SK-N-SH (cell line): ENCODE data around the gene SP6. TPM values are rescaled to one million over a fixed set of nuclear protein-coding genes. Genes with fewer than 3 reads are reported as not detected.
A peak's percentile ranks its signal among the peaks of the same experiment; 100 is the strongest.

Experiments
- CTCF ChIA-PET: fragments of 300-600, 350-600 bp; formaldehyde crosslinking; extraction: SDS; loops from one replicate; lab custom pipeline; 2021; lab: Yijun Ruan, JAX
- POLR2A ChIA-PET: fragments of 350-600 bp; sonication (Branson Sonifier 250); formaldehyde crosslinking; extraction: SDS; loops from one replicate; lab custom pipeline; 2020; ENCODE audit warnings: antibody characterized with exemption, inconsistent platforms; lab: Yijun Ruan, JAX
- DNase-seq: peaks from one replicate; pipeline ENCODE4 v3.0.0; 2012
- H2AFZ ChIP-seq: fragments of 200-600 bp; sonication (generic); 2 replicates; pipeline ENCODE4 v1.8.1; 2016; ENCODE audit warnings: antibody characterized with exemption, mild to moderate bottlenecking, low read depth
- H3F3A ChIP-seq: fragments of 200-600 bp; sonication (generic); replicated peaks from 2 replicates; pipeline ENCODE3; 2016; ENCODE audit warnings: antibody characterized with exemption, mild to moderate bottlenecking; ENCODE audit not compliant: insufficient read depth
- H3K27ac ChIP-seq, 2 experiments: fragments of 200-500 bp in 1 of 2; fragments of 200-600 bp in 1 of 2; sonication (Bioruptor generic) in 1 of 2; sonication (generic), shearing (Covaris generic) in 1 of 2; 2 replicates each; pipeline versions ENCODE4 v1.5.1 to v1.6.1; 2014 to 2016; ENCODE audit warnings: low read depth in 2 of 2, inconsistent platforms in 1 of 2, low read length in 1 of 2, mild to moderate bottlenecking in 1 of 2, mixed read lengths in 1 of 2
- H3K27me3 ChIP-seq: fragments of 200-600 bp; sonication (generic), shearing (Covaris generic); 2 replicates; pipeline ENCODE4 v1.6.1; 2016; ENCODE audit warnings: mixed run types; ENCODE audit not compliant: insufficient read depth
- H3K36me3 ChIP-seq, 2 experiments: fragments of 200-500 bp in 1 of 2; fragments of 200-600 bp in 1 of 2; sonication (Bioruptor generic) in 1 of 2; sonication (generic) in 1 of 2; replicated peaks in 1 of 2; 2 replicates each; pipeline versions ENCODE3 to v1.5.1; 2014 to 2016; ENCODE audit warnings: low read length in 1 of 2, mild to moderate bottlenecking in 1 of 2; ENCODE audit not compliant: insufficient read depth in 2 of 2, control insufficient read depth in 1 of 2
- H3K4me1 ChIP-seq, 2 experiments: fragments of 200-500 bp in 1 of 2; fragments of 200-600 bp in 1 of 2; sonication (Bioruptor generic) in 1 of 2; sonication (generic), shearing (Covaris generic) in 1 of 2; 2 replicates each; pipeline versions ENCODE4 v1.5.1 to v1.6.1; 2014 to 2016; ENCODE audit warnings: low read depth in 1 of 2, low read length in 1 of 2, mixed run types in 1 of 2; ENCODE audit not compliant: insufficient read depth in 2 of 2, control insufficient read depth in 1 of 2
- H3K4me2 ChIP-seq: fragments of 200-600 bp; sonication (generic), shearing (Covaris generic); 2 replicates; pipeline ENCODE4 v1.6.1; 2017; ENCODE audit warnings: mixed run types
- H3K4me3 ChIP-seq, 2 experiments: fragments of 200-500 bp in 1 of 2; fragments of 200-600 bp in 1 of 2; sonication (Bioruptor generic) in 1 of 2; sonication (generic), shearing (Covaris generic) in 1 of 2; 2 replicates each; pipeline versions ENCODE4 v1.5.1 to v1.8.1; 2014 to 2016; ENCODE audit warnings: low read depth in 2 of 2, inconsistent platforms in 1 of 2, low read length in 1 of 2, mild to moderate bottlenecking in 1 of 2, mixed read lengths in 1 of 2, moderate library complexity in 1 of 2
- H3K79me2 ChIP-seq: fragments of 200-600 bp; sonication (generic); 2 replicates; pipeline ENCODE4 v1.8.1; 2017; ENCODE audit warnings: mild to moderate bottlenecking; ENCODE audit not compliant: insufficient read depth
- H3K9ac ChIP-seq: fragments of 200-600 bp; sonication (generic); 2 replicates; pipeline ENCODE4 v1.6.1; 2017; ENCODE audit warnings: mixed run types
- H3K9me2 ChIP-seq: fragments of 200-600 bp; sonication (generic); 2 replicates; pipeline ENCODE4 v1.6.1; 2017; ENCODE audit warnings: mixed run types
- H3K9me3 ChIP-seq: fragments of 200-600 bp; sonication (generic); 2 replicates; pipeline ENCODE4 v1.6.1; 2017; ENCODE audit warnings: mixed run types, mild to moderate bottlenecking, moderate library complexity
- H4K20me1 ChIP-seq: fragments of 200-600 bp; sonication (generic); 2 replicates; pipeline ENCODE4 v1.6.1; 2017; ENCODE audit warnings: mild to moderate bottlenecking, mixed run types; ENCODE audit not compliant: insufficient read depth
- CHD2 ChIP-seq: fragments of 150-350 bp; IDR thresholded peaks from 2 replicates; pipeline ENCODE4 v1.6.1; 2018; ENCODE audit warnings: low read length; ENCODE audit not compliant: partially characterized antibody
- GABPA ChIP-seq: IDR thresholded peaks from 2 replicates; pipeline ENCODE4 v1.4.0; 2012; ENCODE audit warnings: low read depth, mild to moderate bottlenecking
- GATA2 ChIP-seq: sonication (generic); formaldehyde crosslinking; IDR thresholded peaks from 2 replicates; pipeline ENCODE4 v1.5.0; 2020; ENCODE audit warnings: mild to moderate bottlenecking, missing genetic modification reagents
- JUND ChIP-seq: IDR thresholded peaks from 2 replicates; pipeline ENCODE4 v1.4.0; 2012
- RAD21 ChIP-seq: IDR thresholded peaks from 2 replicates; pipeline ENCODE4 v1.6.1; 2012; ENCODE audit warnings: mild to moderate bottlenecking, low read length
- SMC3 ChIP-seq: IDR thresholded peaks from 2 replicates; pipeline ENCODE4 v1.6.1; 2012; ENCODE audit warnings: low read depth, low read length, improper control_type of control experiment
- TCF12 ChIP-seq: IDR thresholded peaks from 2 replicates; pipeline ENCODE4 v1.4.0; 2012
- YY1 ChIP-seq: IDR thresholded peaks from 2 replicates; pipeline ENCODE4 v1.4.0; 2012; ENCODE audit warnings: low read depth, mild to moderate bottlenecking
- WGBS: methylation state at CpG from one replicate; pipeline ENCODE4 v1.1.6; 2017; ENCODE audit warnings: low lambda C conversion rate; 5-methylcytosine and 5-hydroxymethylcytosine counted together
- polyA plus RNA-seq, 3 experiments: library from polyadenylated mRNA; depleted of rRNA; stranded (reverse); fragments of >200 nt; gene quantifications; 2 replicates each; pipeline ENCODE4 v1.2.3, GENCODE V29; 2012
- TF ChIP-seq, protein P1 (sequence below): fragments of 200-600 bp; sonication (generic); IDR thresholded peaks from 2 replicates; pipeline ENCODE4 v1.6.1; 2017; ENCODE audit warnings: antibody characterized with exemption, mild to moderate bottlenecking, moderate library complexity
- TF ChIP-seq, protein P2 (sequence below): IDR thresholded peaks from 2 replicates; pipeline ENCODE4 v1.6.1; 2012; ENCODE audit warnings: mild to moderate bottlenecking, low read depth, low read length, moderate library complexity
- TF ChIP-seq, protein P3 (sequence below): fragments of 150-350 bp; IDR thresholded peaks from 2 replicates; pipeline ENCODE4 v1.6.1; 2017; ENCODE audit warnings: antibody characterized with exemption, low read length, low read depth, borderline replicate concordance
- TF ChIP-seq, protein P4 (sequence below): IDR thresholded peaks from 2 replicates; pipeline ENCODE4; 2012
- TF ChIP-seq, protein P5 (sequence below): IDR thresholded peaks from 2 replicates; pipeline ENCODE4 v1.4.0; 2012; ENCODE audit warnings: low read depth, borderline replicate concordance

The SP6 gene
- polyA plus RNA-seq, 1 of the 3 experiments (the other 2 are of a cell fraction) = 0.03 TPM

DNA sequence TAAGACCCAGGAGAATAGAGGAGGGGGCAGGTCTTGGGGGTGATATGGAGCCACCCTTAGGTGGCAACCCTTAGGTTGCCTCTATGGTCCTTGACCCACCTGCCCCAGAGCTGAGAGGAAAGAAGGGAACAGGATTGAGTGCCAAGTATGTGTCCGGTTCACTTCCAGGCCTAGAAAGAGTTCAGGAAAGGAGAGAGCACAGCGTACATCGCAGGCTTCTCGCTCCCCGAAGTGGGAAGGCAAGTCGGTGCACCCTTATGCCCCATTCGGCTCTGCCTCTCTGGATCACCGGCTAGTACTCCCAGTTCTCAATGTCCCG lies 631 bp downstream of the SP6 start:
- H2AFZ ChIP-seq = no peak overlapping the region
- 43% methylated on average over 9 of the region's 9 CpGs for WGBS
- no peaks in the 10 kb centered on the region for H3K79me2 ChIP-seq
- peak overlapping the region; percentile 73; the same call in 1 of the 2 replicates for H3K4me2 ChIP-seq
- H3F3A ChIP-seq = peaks cover 3% of the 10 kb centered on the region
- H3K9me3 ChIP-seq = no peaks in the 10 kb centered on the region
- H3K4me1 ChIP-seq = peaks cover 0 to 13% of the 10 kb centered on the region in 2 experiments; a peak in 1 of 4 replicates
- H4K20me1 ChIP-seq = 0 out of 2 replicates have a peak, but pooled peaks cover 6% of the 10 kb centered on the region
- 0 out of 4 replicates have a peak overlapping the region, but pooled peaks of 1 of the 2 experiments have one; percentile 34 for H3K4me3 ChIP-seq
- H3K9ac ChIP-seq = no peak overlapping the region
- no peaks in the 10 kb centered on the region for H3K9me2 ChIP-seq
- ChIA-PET CTCF (interaction anchor here (1.0 to 33.0 kb wide), 9 partner anchors 13 to 171 kb away, joined by 3 to 1447 read pairs (median 8); partner anchors contain the start of genes CDK5RAP3, LRRC46, MRPL10 and OSBPL7), POLR2A (interaction anchor here (0.8 to 1.1 kb wide), 4 partner anchors 9 to 45 kb away, joined by 3 read pairs; partner anchors contain the start of genes LRRC46, MRPL10, SCRN2 and SP2)
- peaks cover 99% of the 10 kb centered on the region for H3K27me3 ChIP-seq
- TF ChIP-seq RAD21 = no peak
- TF ChIP-seq CHD2 = no peak
- TF ChIP-seq, protein P1, sequence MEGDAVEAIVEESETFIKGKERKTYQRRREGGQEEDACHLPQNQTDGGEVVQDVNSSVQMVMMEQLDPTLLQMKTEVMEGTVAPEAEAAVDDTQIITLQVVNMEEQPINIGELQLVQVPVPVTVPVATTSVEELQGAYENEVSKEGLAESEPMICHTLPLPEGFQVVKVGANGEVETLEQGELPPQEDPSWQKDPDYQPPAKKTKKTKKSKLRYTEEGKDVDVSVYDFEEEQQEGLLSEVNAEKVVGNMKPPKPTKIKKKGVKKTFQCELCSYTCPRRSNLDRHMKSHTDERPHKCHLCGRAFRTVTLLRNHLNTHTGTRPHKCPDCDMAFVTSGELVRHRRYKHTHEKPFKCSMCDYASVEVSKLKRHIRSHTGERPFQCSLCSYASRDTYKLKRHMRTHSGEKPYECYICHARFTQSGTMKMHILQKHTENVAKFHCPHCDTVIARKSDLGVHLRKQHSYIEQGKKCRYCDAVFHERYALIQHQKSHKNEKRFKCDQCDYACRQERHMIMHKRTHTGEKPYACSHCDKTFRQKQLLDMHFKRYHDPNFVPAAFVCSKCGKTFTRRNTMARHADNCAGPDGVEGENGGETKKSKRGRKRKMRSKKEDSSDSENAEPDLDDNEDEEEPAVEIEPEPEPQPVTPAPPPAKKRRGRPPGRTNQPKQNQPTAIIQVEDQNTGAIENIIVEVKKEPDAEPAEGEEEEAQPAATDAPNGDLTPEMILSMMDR = no peak
- TF ChIP-seq TCF12 = no peak
- no peaks in the 10 kb centered on the region for H3K36me3 ChIP-seq
- no peak overlapping the region for H3K27ac ChIP-seq
- DNase-seq = no peak

DNA sequence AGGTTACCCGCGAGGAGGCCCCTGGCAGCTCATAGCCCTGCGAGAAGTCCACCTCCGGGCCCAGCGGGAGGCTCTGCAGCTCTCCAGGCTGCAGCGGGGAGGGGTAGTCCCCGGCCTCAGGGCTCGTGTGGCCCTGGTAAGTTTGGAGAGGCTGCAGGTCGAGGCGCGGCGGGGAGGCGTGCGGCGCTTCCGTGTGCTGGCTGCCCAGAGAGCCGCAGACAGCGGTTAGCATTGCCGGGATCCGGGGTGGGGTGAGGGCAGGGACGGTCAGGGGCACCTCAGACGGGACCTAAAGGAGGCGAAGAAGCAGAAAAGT lies 2.8 kb downstream of the SP6 start:
- Histone ChIP-seq H3K9me3 (no peaks in the 10 kb centered on the region), H3K27ac (no peak overlapping the region), H3K4me3 (no peak overlapping the region; a peak in 1 of 4 replicates), H3K27me3 (peaks cover 81% of the 10 kb centered on the region), H4K20me1 (0 out of 2 replicates have a peak, but pooled peaks cover 6% of the 10 kb centered on the region), H3K4me1 (peaks cover 0 to 21% of the 10 kb centered on the region in 2 experiments; a peak in 2 of 4 replicates), H3F3A (peaks cover 3% of the 10 kb centered on the region), H3K9me2 (no peaks in the 10 kb centered on the region), H3K9ac (no peak overlapping the region), H2AFZ (no peak overlapping the region), H3K79me2 (no peaks in the 10 kb centered on the region), H3K4me2 (no peak overlapping the region), H3K36me3 (no peaks in the 10 kb centered on the region)
- POLR2A ChIA-PET = interaction anchor here (1.6 to 1.8 kb wide), 2 partner anchors 9 to 36 kb away, joined by 4 read pairs; no protein-coding TSS in a partner anchor
- no peak for DNase-seq
- WGBS = 38% methylated on average over 20 of the region's 23 CpGs
- CTCF ChIA-PET = interaction anchor here (0.7 to 33.0 kb wide), 16 partner anchors 4 to 169 kb away, joined by 3 to 1447 read pairs (median 6); partner anchors contain the start of genes LRRC46, MRPL10, OSBPL7 and PNPO
- TF ChIP-seq, protein P2, sequence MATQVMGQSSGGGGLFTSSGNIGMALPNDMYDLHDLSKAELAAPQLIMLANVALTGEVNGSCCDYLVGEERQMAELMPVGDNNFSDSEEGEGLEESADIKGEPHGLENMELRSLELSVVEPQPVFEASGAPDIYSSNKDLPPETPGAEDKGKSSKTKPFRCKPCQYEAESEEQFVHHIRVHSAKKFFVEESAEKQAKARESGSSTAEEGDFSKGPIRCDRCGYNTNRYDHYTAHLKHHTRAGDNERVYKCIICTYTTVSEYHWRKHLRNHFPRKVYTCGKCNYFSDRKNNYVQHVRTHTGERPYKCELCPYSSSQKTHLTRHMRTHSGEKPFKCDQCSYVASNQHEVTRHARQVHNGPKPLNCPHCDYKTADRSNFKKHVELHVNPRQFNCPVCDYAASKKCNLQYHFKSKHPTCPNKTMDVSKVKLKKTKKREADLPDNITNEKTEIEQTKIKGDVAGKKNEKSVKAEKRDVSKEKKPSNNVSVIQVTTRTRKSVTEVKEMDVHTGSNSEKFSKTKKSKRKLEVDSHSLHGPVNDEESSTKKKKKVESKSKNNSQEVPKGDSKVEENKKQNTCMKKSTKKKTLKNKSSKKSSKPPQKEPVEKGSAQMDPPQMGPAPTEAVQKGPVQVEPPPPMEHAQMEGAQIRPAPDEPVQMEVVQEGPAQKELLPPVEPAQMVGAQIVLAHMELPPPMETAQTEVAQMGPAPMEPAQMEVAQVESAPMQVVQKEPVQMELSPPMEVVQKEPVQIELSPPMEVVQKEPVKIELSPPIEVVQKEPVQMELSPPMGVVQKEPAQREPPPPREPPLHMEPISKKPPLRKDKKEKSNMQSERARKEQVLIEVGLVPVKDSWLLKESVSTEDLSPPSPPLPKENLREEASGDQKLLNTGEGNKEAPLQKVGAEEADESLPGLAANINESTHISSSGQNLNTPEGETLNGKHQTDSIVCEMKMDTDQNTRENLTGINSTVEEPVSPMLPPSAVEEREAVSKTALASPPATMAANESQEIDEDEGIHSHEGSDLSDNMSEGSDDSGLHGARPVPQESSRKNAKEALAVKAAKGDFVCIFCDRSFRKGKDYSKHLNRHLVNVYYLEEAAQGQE = no peak
- TF ChIP-seq YY1 (no peak), TCF12 (no peak), JUND (no peak), RAD21 (no peak), GATA2 (CRISPR knock-in tag) (no peak), GABPA (no peak), SMC3 (no peak)
- TF ChIP-seq, protein P3, sequence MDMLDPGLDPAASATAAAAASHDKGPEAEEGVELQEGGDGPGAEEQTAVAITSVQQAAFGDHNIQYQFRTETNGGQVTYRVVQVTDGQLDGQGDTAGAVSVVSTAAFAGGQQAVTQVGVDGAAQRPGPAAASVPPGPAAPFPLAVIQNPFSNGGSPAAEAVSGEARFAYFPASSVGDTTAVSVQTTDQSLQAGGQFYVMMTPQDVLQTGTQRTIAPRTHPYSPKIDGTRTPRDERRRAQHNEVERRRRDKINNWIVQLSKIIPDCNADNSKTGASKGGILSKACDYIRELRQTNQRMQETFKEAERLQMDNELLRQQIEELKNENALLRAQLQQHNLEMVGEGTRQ = no peak
- TF ChIP-seq, protein P4, sequence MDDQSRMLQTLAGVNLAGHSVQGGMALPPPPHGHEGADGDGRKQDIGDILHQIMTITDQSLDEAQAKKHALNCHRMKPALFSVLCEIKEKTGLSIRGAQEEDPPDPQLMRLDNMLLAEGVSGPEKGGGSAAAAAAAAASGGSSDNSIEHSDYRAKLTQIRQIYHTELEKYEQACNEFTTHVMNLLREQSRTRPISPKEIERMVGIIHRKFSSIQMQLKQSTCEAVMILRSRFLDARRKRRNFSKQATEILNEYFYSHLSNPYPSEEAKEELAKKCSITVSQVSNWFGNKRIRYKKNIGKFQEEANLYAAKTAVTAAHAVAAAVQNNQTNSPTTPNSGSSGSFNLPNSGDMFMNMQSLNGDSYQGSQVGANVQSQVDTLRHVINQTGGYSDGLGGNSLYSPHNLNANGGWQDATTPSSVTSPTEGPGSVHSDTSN = no peak
- TF ChIP-seq, protein P1 = no peak
- TF ChIP-seq, protein P5, sequence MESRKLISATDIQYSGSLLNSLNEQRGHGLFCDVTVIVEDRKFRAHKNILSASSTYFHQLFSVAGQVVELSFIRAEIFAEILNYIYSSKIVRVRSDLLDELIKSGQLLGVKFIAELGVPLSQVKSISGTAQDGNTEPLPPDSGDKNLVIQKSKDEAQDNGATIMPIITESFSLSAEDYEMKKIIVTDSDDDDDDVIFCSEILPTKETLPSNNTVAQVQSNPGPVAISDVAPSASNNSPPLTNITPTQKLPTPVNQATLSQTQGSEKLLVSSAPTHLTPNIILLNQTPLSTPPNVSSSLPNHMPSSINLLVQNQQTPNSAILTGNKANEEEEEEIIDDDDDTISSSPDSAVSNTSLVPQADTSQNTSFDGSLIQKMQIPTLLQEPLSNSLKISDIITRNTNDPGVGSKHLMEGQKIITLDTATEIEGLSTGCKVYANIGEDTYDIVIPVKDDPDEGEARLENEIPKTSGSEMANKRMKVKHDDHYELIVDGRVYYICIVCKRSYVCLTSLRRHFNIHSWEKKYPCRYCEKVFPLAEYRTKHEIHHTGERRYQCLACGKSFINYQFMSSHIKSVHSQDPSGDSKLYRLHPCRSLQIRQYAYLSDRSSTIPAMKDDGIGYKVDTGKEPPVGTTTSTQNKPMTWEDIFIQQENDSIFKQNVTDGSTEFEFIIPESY = no peak
